Urinary bladder (tissue), 4 donors: Measurements from ENCODE around the gene MEGF8. TPM values are rescaled to one million over a fixed set of nuclear protein-coding genes. Genes with fewer than 3 reads are reported as not detected.

Source experiments
- DNase-seq: peaks from one replicate; pipeline ENCODE4 v3.0.0-alpha.2; 2015; ENCODE audit errors: extremely low spot score
- H3K27ac ChIP-seq: one replicate; pipeline ENCODE4 v1.5.1; 2013; ENCODE audit warnings: low read depth, mild to moderate bottlenecking, moderate library complexity
- H3K36me3 ChIP-seq: one replicate; pipeline ENCODE4 v1.6.1; 2013; ENCODE audit warnings: mild to moderate bottlenecking, moderate library complexity; ENCODE audit not compliant: insufficient read depth
- H3K4me1 ChIP-seq: one replicate; pipeline ENCODE4 v1.6.1; 2013; ENCODE audit warnings: mild to moderate bottlenecking, moderate library complexity; ENCODE audit not compliant: insufficient read depth
- H3K4me3 ChIP-seq: one replicate; pipeline ENCODE4 v1.5.1; 2013; ENCODE audit warnings: low read depth, low read length
- whole genome bisulfite sequencing: extraction: QIAGEN DNeasy Blood & Tissue Kit; methylation state at CpG from one replicate; pipeline ENCODE4 v1.1.7; 2013; 5-methylcytosine and 5-hydroxymethylcytosine counted together
- polyA plus RNA-seq: library from polyadenylated mRNA; stranded (reverse); fragments of 200-250 nt; gene quantifications from one replicate; pipeline ENCODE4 v1.2.3, GENCODE V29; 2013
- total RNA-seq: library from RNA; depleted of rRNA; stranded (reverse); fragments of >200 nt; gene quantifications from one replicate; pipeline ENCODE4 v1.2.3, GENCODE V29; 2014
- donor health status: healthy with polysubstance abuse.
- donor health status: healthy.

Gene MEGF8
- total and polyA plus RNA-seq, 2 donors, result 14.7 to 19.8 TPM

DNA sequence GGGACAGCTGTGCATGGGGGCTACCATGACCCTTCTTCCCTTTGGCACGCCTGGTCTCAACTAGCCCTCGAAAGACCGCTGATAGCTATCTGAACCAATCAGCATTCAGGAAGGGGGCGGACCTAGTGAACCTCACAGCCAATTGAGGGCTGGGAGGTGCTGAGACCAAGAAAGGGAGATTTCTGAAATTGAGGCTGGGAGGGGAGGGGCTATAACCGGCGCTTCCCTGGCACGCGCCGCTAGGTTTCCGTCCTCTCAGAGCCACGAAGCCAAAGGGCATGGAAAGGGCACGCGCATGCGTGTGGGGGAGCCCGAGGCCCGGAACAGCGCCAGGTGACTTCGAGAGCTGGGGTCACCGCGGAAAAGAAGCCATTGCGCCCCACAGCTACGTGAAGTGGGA, 18.8 kb upstream of the MEGF8 start:
- no peaks in the 10 kb centered on the region for H3K36me3 ChIP-seq
- H3K27ac ChIP-seq, result no peak overlapping the region
- no peak for DNase-seq
- WGBS, result 89% methylated on average over 22 of the region's 22 CpGs
- no peak overlapping the region for H3K4me3 ChIP-seq
- H3K4me1 ChIP-seq, result no peaks in the 10 kb centered on the region

DNA sequence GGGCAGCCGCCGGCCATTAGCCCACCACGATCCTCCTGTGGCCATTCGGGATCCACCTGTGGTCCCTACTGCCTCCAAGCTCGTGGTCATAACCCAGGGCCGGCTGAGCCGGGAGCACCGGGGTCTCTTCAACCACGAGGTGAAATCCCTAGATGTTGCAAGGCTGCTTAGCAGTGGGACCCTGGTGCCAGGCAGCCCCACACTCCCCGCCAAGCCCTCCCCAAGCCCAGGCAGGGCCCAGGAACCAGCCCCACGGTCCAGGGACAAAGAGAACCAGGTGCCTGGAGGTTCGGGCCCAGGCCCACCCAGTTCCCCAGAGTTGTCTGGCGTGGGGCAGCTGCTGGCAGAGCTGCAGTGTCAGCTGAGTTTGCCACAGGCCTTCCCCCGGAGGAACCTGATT, 15.7 kb upstream of the MEGF8 start:
- WGBS, result 90% methylated on average over 14 of the region's 14 CpGs
- H3K36me3 ChIP-seq, result no peaks in the 10 kb centered on the region

DNA sequence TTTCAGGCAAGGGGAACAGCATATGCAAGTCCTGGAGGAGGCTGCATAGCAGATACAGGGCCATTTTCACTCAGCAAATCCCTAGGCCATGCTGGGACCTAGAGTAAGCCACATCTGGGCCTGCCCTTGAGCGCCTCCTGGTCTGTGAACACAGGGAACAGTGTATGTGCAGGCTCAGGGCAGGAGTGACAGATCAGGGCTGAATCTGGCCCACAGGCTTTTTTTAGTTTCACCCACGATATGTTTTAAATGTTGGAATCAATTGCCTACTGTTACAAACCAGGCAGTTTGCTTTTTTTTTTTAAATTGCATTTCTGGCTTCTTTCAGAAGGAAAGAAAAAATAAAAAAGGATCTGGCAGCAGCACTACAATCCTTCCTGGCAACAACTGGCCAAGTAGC, 13.8 kb upstream of the MEGF8 start:
- Histone ChIP-seq H3K36me3 (no peaks in the 10 kb centered on the region), H3K4me3 (no peak overlapping the region)
- 56% methylated on average over 2 of the region's 2 CpGs for WGBS

More for the DNA sequence above, 15.7 kb upstream of the MEGF8 start:
- no peak overlapping the region for H3K27ac ChIP-seq
- DNase-seq, result no peak
- no peak overlapping the region for H3K4me3 ChIP-seq
- H3K4me1 ChIP-seq, result no peaks in the 10 kb centered on the region

DNA sequence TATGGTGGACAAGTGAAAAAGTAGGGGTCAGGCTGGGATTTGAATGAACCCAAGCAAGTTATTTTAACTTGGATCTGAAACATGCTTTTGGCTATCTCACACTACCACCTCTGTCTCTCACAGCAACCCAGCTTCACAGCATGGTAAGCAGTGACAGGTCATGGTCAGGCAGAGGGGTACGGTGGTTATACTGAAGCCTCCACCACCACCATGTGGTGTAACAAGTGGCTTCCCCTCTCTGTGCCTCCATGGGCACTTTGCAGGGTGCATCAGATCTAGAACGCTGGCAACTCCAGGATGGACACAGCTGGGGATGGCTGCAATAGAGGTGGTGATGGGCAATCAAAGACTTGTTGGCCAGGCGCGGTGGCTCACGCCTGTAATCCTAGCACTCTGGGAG, 13.1 kb upstream of the MEGF8 start:
- no peaks in the 10 kb centered on the region for H3K4me1 ChIP-seq
- no peak overlapping the region for H3K27ac ChIP-seq
- no peaks in the 10 kb centered on the region for H3K36me3 ChIP-seq
- H3K4me3 ChIP-seq, result no peak overlapping the region
- no peak for DNase-seq
- WGBS, result 74% methylated on average over 5 of the region's 5 CpGs

More for the DNA sequence above, 13.8 kb upstream of the MEGF8 start:
- no peak overlapping the region for H3K27ac ChIP-seq
- no peaks in the 10 kb centered on the region for H3K4me1 ChIP-seq
- no peak for DNase-seq

DNA sequence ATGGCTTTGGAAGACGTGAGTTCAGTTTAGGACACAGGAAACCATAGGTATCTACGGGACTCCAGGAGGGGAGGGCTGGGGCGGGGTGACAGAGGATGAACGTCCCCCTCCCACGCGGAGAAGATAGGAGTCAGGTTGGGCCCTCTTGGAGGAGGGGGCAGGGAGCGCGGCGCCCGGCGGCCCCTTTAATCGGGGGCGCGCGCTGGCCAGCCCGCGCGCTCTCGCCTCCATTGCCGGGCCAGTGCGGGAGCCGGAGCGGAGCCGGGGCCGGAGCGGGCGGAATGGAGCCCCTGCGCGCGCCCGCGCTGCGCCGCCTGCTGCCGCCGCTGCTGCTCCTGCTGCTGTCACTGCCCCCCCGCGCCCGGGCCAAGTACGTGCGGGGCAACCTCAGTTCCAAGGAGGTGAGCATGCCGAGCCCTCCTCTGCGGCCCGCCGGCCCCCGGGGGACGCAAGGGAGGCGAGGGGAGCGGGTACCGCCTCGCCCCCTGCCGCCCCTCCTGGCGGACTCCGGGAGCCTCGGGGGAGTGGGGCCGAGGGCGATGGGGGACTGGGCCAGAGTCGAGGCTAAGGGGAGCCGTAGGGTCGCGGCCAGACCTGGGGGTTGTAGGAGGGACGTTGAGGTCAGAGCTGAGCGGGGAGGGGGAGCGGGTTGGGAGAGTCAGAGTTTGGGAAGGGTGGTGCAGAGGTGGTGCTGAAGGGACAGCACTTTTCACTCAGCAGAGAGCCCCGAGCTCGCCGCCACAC, 12.2 kb upstream of the MEGF8 start, which contains the start of gene TMEM145:
TSS of gene TMEM145 (plus strand) at position 214 of the 744 bp plus-strand sequence. CDS start at position 282, 68 bp downstream.
- no peaks in the 10 kb centered on the region for H3K36me3 ChIP-seq
- no peaks in the 10 kb centered on the region for H3K4me1 ChIP-seq
- WGBS, result 1% methylated on average over 67 of the region's 67 CpGs
- no peak for DNase-seq
- peak within 1 kb of the TSS; percentile 42 for H3K4me3 ChIP-seq
- no peak within 1 kb of the TSS for H3K27ac ChIP-seq

DNA sequence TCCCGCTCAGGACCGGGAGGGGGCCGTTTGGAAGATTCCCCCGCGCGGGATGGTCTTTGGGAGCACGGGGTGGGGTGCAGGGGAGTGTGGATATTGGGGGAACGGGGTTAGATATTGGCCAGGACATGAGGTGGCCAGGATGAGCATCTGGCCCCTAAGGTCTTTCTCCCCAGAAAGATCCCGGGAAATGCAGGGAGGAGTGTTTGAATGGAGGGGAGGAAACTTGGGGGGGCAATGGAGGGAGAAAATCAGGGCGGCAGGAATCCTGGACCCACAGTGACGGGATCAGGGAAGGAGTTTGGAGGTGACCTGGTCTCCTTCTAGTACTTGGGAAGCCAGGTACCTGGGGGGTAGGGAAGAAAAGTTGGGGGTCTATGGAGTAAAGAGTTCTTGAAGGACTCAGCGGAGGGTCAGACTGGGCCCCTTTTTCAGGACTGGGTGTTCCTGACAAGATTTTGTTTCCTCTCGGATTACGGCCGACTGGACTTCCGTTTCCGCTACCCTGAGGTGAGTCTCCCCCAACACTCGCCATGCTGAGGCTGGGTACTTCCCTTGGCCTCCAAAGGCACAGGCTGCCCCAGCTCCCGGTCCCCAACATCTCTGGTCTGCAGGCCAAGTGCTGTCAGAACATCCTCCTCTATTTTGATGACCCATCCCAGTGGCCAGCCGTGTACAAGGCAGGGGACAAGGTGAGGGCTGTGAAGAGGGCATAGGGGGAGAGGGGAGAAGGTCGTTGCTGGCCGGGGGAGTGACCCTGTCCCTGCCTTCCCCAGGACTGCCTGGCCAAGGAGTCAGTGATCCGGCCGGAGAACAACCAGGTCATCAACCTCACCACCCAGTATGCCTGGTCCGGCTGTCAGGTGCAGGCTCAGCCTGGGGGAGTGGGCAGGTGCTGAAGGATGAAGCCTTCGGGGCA, 11.3 kb upstream of the MEGF8 start:
- no peak overlapping the region for H3K4me3 ChIP-seq

DNA sequence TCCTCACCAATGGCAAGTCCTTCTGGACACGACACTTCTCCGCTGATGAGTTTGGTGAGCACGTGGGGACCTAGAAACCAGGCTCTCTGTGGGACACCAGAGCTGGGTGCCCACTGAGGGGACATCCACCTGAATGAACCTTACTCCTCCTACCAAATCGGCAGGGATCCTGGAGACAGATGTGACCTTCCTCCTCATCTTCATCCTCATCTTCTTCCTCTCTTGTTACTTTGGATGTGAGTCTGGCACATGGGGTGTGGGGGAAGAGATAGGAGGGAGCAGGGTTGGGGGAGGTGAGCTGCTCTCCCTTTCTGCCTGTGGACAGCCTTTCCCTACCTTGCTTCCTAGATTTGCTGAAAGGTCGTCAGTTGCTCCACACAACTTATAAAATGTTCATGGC, 10.4 kb upstream of the MEGF8 start:
- WGBS, result 74% methylated on average over 5 of the region's 5 CpGs
- no peak for DNase-seq
- no peaks in the 10 kb centered on the region for H3K36me3 ChIP-seq
- H3K4me3 ChIP-seq, result no peak overlapping the region
- H3K4me1 ChIP-seq, result no peaks in the 10 kb centered on the region
- H3K27ac ChIP-seq, result no peak overlapping the region

More for the DNA sequence above, 11.3 kb upstream of the MEGF8 start:
- DNase-seq, result no peak
- Histone ChIP-seq H3K4me1 (no peaks in the 10 kb centered on the region), H3K36me3 (no peaks in the 10 kb centered on the region), H3K27ac (no peak overlapping the region)
- WGBS, result 30% methylated on average over 26 of the region's 26 CpGs

DNA sequence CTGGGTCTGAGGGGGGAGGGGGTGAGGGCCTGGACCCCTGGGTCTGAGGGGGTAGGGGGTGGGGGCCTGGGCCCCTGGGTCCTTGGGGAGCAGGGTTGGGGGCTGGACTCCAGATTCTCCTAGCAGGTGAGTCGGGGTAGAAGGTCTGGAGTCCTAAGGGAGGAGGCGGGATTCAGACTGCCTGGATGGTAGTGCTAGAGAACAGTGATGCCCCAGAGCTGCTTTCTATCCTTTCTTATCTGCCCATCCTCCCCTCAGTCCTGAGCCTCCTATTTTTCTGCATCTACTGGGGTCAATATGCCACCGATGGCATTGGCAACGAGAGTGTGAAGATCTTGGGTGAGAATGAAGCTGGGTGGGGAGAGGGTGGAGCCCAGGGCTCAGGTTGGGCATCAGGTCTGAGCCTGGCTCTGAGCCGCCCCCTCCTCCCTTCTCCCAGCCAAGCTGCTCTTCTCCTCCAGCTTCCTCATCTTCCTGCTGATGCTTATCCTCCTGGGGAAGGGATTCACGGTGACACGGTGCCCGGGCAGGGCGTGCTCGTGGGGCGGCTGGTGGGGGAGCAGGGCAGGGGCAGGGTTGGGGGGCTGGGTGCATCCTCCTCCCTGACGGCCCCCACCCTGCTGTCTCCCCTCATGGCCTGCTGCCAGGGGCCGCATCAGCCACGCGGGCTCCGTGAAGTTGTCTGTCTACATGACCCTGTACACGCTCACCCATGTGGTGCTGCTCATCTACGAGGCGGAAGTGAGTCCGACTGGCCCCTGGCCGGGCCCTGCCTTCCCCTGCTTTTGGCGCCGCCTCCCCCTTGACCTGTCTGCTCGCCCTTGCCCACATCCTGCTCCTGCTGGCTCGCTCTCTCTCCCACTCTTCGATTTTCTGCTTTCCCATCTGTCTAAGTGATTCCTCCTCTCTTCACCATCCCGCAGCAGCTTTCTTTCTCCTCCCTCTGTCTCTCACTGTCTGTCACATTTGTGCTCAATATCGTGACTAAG, 8.9 kb upstream of the MEGF8 start:
- no peaks in the 10 kb centered on the region for H3K36me3 ChIP-seq
- 32% methylated on average over 28 of the region's 28 CpGs for WGBS
- H3K4me3 ChIP-seq, result no peak overlapping the region
- H3K27ac ChIP-seq, result no peak overlapping the region
- no peak for DNase-seq
- H3K4me1 ChIP-seq, result no peaks in the 10 kb centered on the region

DNA sequence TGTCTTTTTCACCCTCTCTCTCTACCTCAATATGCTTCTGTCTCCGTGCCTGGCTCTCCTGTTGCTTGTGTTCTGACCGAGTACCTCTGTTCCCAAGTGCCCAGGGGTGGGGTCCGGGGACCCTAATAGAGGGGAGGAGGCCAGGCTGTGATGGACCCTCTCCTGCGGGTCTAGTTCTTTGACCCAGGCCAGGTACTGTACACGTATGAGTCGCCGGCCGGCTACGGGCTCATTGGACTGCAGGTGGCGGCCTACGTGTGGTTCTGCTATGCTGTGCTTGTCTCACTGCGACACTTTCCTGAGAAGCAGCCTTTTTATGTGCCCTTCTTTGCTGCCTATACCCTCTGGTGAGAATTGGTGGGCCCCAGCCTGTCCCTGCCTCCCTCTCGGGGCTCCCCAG, 7.9 kb upstream of the MEGF8 start:
- H3K36me3 ChIP-seq, result no peaks in the 10 kb centered on the region
- H3K4me1 ChIP-seq, result no peaks in the 10 kb centered on the region
- no peak for DNase-seq
- H3K4me3 ChIP-seq, result no peak overlapping the region
- H3K27ac ChIP-seq, result no peak overlapping the region
- WGBS, result 85% methylated on average over 13 of the region's 13 CpGs

DNA sequence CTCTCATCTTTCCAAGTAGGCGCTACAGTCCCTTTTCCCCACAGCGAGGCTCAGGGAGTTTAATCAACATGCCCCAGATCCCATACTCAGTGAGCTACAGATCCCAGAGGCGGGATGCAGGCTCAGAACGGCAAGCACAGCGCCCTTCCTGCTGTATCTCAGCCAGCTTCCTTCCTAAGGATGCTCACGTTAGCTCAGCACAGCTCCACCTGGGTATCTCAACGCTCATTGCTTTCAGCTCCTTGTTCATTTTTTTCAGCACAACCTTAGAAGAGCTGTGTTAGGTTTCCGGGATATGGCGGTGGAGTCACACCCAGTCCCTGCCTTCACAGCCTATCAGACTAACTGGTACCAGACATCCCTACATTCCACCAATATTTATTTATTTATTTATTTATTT, 3.1 kb upstream of the MEGF8 start:
- Histone ChIP-seq H3K4me3 (no peak overlapping the region), H3K4me1 (no peaks in the 10 kb centered on the region), H3K27ac (no peak overlapping the region), H3K36me3 (no peaks in the 10 kb centered on the region)
- 66% methylated on average over 9 of the region's 9 CpGs for WGBS
- DNase-seq, result no peak

DNA sequence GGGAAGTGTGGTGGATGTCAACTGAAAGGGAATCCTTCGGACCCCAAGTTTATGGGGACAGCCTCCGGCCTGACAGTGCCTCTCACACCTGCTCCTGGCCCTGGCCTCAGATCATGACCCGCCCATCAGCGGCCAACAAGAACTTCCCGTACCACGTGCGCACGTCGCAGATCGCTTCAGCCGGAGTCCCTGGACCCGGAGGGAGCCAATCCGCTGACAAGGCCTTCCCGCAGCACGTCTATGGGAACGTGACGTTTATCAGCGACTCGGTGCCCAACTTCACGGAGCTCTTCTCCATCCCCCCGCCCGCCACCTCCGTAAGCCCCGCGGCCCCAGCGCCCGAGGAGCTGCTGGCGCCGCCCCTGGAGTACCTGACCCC, 2.0 kb upstream of the MEGF8 start:
- Histone ChIP-seq H3K36me3 (no peaks in the 10 kb centered on the region), H3K4me3 (no peak overlapping the region), H3K27ac (no peak overlapping the region), H3K4me1 (no peaks in the 10 kb centered on the region)
- DNase-seq, result no peak
- WGBS, result 15% methylated on average over 29 of the region's 29 CpGs

DNA sequence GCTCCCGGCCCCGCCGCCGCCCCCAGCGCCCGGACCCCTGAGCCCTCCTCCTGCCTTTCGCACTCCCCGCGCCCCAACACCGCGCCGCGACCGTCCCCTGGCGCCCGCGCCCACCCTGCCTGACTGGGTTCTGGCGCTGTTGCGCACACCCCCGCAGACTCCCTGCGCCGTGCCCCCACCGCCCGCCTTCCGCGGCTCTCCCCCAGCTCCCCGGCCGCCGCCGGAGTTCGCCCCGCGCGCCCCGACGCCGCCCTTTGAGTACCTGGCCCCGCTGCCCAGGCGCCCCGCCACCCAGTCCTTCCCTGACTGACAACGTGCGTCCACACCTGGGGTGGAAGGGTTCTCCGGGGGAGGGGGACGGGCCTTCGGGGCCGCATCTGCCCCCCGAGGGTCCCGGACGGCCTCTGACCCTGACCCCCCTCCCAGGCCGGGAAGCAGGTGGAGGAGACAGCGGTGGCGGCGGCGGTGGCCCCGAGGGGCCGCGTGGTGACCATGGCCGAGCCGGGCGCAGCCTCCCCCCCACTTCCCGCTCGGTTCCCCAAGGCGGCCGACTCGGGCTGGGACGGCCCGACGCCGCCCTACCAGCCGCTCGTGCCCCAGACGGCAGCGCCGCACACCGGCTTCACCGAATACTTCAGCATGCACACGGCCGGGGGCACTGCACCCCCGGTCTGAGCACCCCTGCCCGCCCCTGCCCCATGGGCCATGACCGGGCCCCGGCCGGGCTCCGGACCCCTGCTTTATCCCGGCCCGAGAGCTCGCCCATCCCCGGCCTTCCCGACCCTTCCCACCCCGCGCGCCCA, 1.4 kb upstream of the MEGF8 start:
- WGBS, result 3% methylated on average over 92 of the region's 92 CpGs
- H3K4me1 ChIP-seq, result no peaks in the 10 kb centered on the region
- no peaks in the 10 kb centered on the region for H3K36me3 ChIP-seq
- H3K27ac ChIP-seq, result no peak overlapping the region
- peak overlapping the region; percentile 22 for H3K4me3 ChIP-seq
- DNase-seq, result no peak
